C4-2B (cell line): ENCODE results near the gene JDP2.

Source experiments
- H3K27ac ChIP-seq: fragments of 450-650 bp; 2 replicates; pipeline ENCODE4 v1.5.1; 2017
- CTCF ChIP-seq: fragments of 450-650 bp; conservative IDR thresholded peaks from 2 replicates; pipeline ENCODE4 v1.5.1; 2017; ENCODE audit warnings: mild to moderate bottlenecking
- ZFX ChIP-seq: fragments of 450-650 bp; IDR thresholded peaks from 2 replicates; pipeline ENCODE4 v1.6.1; 2017

The JDP2 gene

GRCh38 chr14:75456997-75457335, 29.1 kb downstream of the JDP2 start:
- TF ChIP-seq ZFX = no peak
- no peak for TF ChIP-seq CTCF
- H3K27ac ChIP-seq = no peak overlapping the region

- H3K27ac ChIP-seq = no peak overlapping the region
- TF ChIP-seq CTCF = no peak
- TF ChIP-seq ZFX = no peak
Observed at GRCh38 chr14:75457648-75458165, 29.9 kb downstream of the JDP2 start.

- TF ChIP-seq CTCF (no peak), ZFX (no peak)
- H3K27ac ChIP-seq = no peak overlapping the region
Observed at GRCh38 chr14:75458305-75458704, 30.5 kb downstream of the JDP2 start.

- no peak for TF ChIP-seq ZFX
- TF ChIP-seq CTCF = no peak
- H3K27ac ChIP-seq = no peak overlapping the region; the same call in 1 of the 2 replicates
Observed at GRCh38 chr14:75459099-75459741, 31.4 kb downstream of the JDP2 start.

GRCh38 chr14:75459791-75460190, 32.0 kb downstream of the JDP2 start:
- TF ChIP-seq CTCF = no peak
- TF ChIP-seq ZFX = no peak
- no peak overlapping the region; the same call in 1 of the 2 replicates for H3K27ac ChIP-seq

GRCh38 chr14:75460394-75460793, 32.6 kb downstream of the JDP2 start:
- no peak overlapping the region for H3K27ac ChIP-seq

GRCh38 chr14:75461303-75461702, 33.5 kb downstream of the JDP2 start:
- H3K27ac ChIP-seq = peak overlapping the region; percentile 68
- TF ChIP-seq ZFX (no peak), CTCF (no peak)

More at GRCh38 chr14:75460394-75460793, 32.6 kb downstream of the JDP2 start:
- no peak for TF ChIP-seq ZFX
- TF ChIP-seq CTCF = no peak
